NCI-H345 (cell line): ENCODE measurements around the gene CD82.

Experiments used
- DNase-seq: peaks from one replicate; lab custom pipeline; 2025; lab: John Stamatoyannopoulos, UW

Gene CD82

GRCh38 chr11:44577231-44577830, 11.9 kb downstream of the CD82 start:
- no peak for DNase-seq

GRCh38 chr11:44578279-44578678, 12.8 kb downstream of the CD82 start:
- DNase-seq: no peak

- DNase-seq: no peak
Observed at GRCh38 chr11:44579302-44579761, 13.9 kb downstream of the CD82 start.

GRCh38 chr11:44580701-44581100, 15.2 kb downstream of the CD82 start:
- no peak for DNase-seq

GRCh38 chr11:44581246-44581645, 15.8 kb downstream of the CD82 start:
- peak; percentile 70 for DNase-seq

- no peak for DNase-seq
Observed at GRCh38 chr11:44582641-44583352, 17.3 kb downstream of the CD82 start.

GRCh38 chr11:44583353-44583669, 17.8 kb downstream of the CD82 start:
- DNase-seq: no peak

GRCh38 chr11:44585421-44585820, 20.0 kb downstream of the CD82 start:
- no peak for DNase-seq

GRCh38 chr11:44589301-44589700, 23.8 kb downstream of the CD82 start:
- DNase-seq: no peak

GRCh38 chr11:44590769-44591168, 25.3 kb downstream of the CD82 start:
- DNase-seq: no peak

GRCh38 chr11:44591557-44591956, 26.1 kb downstream of the CD82 start:
- no peak for DNase-seq

GRCh38 chr11:44592125-44592940, 26.9 kb downstream of the CD82 start:
- DNase-seq: no peak

GRCh38 chr11:44593251-44593650, 27.8 kb downstream of the CD82 start:
- no peak for DNase-seq

- DNase-seq: no peak
Observed at GRCh38 chr11:44595006-44595405, 29.5 kb downstream of the CD82 start.

- no peak for DNase-seq
Observed at GRCh38 chr11:44595964-44596381, 30.5 kb downstream of the CD82 start.

- DNase-seq: no peak
Observed at GRCh38 chr11:44596525-44597276, 31.2 kb downstream of the CD82 start.

- DNase-seq: no peak
Observed at GRCh38 chr11:44597358-44598012, 32.0 kb downstream of the CD82 start.

- no peak for DNase-seq
Observed at GRCh38 chr11:44598831-44599230, 33.4 kb downstream of the CD82 start.

- no peak for DNase-seq
Observed at GRCh38 chr11:44600261-44600660, 34.8 kb downstream of the CD82 start.

- peak; percentile 27 for DNase-seq
Observed at GRCh38 chr11:44600839-44601383, 35.4 kb downstream of the CD82 start.
